ENCODE results near the gene LY6G5C. TPM values are rescaled to one million over a fixed set of nuclear protein-coding genes. Genes with fewer than 3 reads are reported as not detected.

The LY6G5C gene
- total RNA-seq, 4 donors from 2014 or later: not detected

DNA sequence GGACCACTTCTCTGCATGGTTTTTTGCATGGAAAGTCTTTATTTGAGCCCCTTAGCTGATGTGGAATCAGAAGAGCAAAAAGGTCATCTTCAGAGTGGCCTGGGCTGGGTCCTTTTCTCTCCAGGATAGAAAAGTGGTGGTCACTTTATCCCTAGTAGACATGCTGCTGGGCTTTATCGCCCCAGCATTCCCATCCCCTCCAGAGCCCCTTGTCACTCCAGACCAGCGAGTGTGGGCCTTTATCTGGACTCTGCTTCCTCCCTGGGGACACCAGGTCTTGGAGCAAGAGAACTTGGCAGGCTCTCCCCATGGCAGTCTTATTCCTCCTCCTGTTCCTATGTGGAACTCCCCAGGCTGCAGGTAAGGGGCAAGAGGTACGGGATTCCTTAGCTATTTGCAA is 25.7 kb upstream of the LY6G5C start, which contains the start of gene LY6G6F:
Gene LY6G6F (plus strand): TSS at position 268 of the 400 bp plus-strand sequence. CDS start 41 bp downstream, at position 309.
- Histone ChIP-seq H3K36me3 (no peaks in the 10 kb centered on the region), H3K27me3 (no peaks in the 10 kb centered on the region), H3K4me3 (no peak within 1 kb of the TSS), H3K4me1 (peaks cover 0 to 19% (median 7%) of the 10 kb centered on the region in 4 donors), H3K27ac (no peak within 1 kb of the TSS), H3K9me3 (no peaks in the 10 kb centered on the region)
- DNase-seq: no peak
- TF ChIP-seq, protein P1, sequence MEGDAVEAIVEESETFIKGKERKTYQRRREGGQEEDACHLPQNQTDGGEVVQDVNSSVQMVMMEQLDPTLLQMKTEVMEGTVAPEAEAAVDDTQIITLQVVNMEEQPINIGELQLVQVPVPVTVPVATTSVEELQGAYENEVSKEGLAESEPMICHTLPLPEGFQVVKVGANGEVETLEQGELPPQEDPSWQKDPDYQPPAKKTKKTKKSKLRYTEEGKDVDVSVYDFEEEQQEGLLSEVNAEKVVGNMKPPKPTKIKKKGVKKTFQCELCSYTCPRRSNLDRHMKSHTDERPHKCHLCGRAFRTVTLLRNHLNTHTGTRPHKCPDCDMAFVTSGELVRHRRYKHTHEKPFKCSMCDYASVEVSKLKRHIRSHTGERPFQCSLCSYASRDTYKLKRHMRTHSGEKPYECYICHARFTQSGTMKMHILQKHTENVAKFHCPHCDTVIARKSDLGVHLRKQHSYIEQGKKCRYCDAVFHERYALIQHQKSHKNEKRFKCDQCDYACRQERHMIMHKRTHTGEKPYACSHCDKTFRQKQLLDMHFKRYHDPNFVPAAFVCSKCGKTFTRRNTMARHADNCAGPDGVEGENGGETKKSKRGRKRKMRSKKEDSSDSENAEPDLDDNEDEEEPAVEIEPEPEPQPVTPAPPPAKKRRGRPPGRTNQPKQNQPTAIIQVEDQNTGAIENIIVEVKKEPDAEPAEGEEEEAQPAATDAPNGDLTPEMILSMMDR (IDR thresholded peaks at IDR 0.05): no peak
- no peak for TF ChIP-seq POLR2A (IDR thresholded peaks at IDR 0.05)

DNA sequence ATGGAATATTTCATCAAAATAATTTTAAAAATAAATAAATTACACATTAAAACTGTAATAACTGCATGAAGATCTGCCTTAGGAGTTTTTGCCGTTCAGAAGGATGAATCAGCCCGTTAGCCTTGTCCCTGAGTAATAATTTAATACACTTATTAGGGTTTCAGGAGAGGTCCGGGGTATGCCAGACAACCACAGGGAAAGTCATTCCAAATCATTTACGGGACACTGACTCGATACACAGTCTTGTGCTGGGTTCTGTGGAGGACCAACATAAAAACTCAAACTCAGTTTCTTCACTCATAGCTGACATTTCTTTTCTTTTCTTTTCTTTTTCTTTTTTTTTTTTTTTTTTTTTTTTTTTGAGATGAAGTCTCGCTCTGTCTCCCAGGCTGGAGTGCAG is 25.1 kb upstream of the LY6G5C start:
- Histone ChIP-seq H3K4me1 (peaks cover 0 to 21% (median 9%) of the 10 kb centered on the region in 4 donors), H3K36me3 (no peaks in the 10 kb centered on the region), H3K27me3 (no peaks in the 10 kb centered on the region), H3K27ac (no peak overlapping the region), H3K4me3 (no peak overlapping the region), H3K9me3 (no peaks in the 10 kb centered on the region)
- TF ChIP-seq POLR2A (IDR thresholded peaks at IDR 0.05): no peak
- TF ChIP-seq, protein P1 (IDR thresholded peaks at IDR 0.05): no peak
- no peak for DNase-seq

DNA sequence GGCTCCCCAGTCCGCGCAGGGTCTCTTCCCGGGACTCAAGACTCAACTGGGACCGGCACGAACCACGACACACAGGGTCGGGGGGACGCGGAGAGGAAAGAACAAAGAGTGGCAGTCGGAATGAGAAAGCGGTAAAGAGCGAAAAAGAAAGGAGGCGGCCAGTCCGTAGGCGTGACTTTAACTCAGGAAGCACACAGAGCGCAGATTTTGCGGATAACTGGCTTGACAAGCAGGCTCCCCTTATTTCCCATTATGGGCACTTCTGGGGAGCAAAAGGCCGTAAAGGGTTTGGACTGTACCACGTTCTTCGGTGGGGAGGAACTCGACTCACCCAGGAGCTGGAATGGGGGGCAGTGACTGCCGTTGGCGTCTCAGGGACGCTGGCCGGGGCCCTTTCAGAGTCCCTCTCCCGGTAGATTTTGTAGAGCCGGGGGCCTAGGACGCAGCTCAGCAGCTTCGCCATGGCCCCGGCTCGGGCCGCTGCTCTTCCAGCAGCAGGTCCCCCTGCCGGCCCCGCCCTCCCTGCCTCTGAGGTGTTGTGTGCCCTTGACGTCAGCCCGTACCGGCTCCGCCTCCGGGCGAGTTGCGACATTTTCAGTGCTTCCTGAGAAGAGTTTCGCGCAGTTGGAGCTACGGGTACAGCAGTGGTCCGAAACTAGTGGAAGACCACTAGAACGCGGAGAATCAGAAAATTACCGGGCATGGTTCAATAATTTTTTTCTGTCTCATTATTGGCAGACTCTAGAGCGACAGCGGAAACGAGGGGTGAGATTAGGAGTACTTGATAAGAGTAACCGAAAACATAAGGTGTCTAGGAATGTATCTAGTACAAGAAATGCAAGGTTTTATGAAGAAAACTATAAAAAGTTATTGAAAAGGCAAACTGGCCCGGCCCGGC is 22.2 kb upstream of the LY6G5C start, which contains the start of gene ABHD16A:
Gene ABHD16A (minus strand): TSS at position 506 of the 898 bp plus-strand sequence. CDS start 43 bp downstream, at position 463.
- Histone ChIP-seq H3K4me3 (peak within 1 kb of the TSS; percentile 77 to 85 (median 82)), H3K36me3 (peaks cover 0 to 16% (median 0%) of the 10 kb centered on the region in 3 donors), H3K27me3 (no peaks in the 10 kb centered on the region), H3K4me1 (peaks cover 0 to 26% (median 9%) of the 10 kb centered on the region in 4 donors), H3K27ac (peak within 1 kb of the TSS; percentile 95 to 99 (median 97)), H3K9me3 (no peaks in the 10 kb centered on the region)
- peak; percentile 99 to 100 (median 100) for DNase-seq
- peak; percentile 94 to 97 for TF ChIP-seq POLR2A (IDR thresholded peaks at IDR 0.05)
- TF ChIP-seq, protein P1 (IDR thresholded peaks at IDR 0.05): peak in 5 of 6 experiments; percentile 18 to 35 (median 28)

DNA sequence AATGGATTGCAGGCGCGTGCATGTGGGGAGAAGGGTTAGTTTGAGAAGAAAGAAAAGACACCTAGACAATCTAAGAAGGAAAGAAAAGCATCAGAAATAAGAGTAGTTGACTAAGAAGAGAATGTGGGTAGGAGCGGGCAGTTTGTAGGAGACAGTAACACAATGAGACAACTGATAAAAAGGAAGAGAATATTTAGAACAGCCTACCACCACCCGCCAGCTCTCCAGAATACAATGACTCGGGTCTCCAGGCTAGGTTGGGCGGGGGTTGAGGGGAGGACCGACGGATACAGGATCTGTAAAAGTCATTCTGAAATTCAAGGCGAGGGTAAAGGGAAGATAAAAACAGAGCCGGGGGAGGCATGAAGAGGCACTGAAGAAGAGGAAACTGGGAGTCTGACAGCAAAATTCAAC is 21.5 kb upstream of the LY6G5C start:
- peaks cover 0 to 21% (median 0%) of the 10 kb centered on the region in 3 donors for H3K36me3 ChIP-seq
- H3K4me1 ChIP-seq: peaks cover 0 to 26% (median 9%) of the 10 kb centered on the region in 4 donors
- peak overlapping the region; percentile 95 to 99 (median 97) for H3K27ac ChIP-seq
- no peak for DNase-seq
- peak overlapping the region; percentile 77 to 85 (median 82) for H3K4me3 ChIP-seq
- no peak for TF ChIP-seq POLR2A (IDR thresholded peaks at IDR 0.05)
- TF ChIP-seq, protein P1 (IDR thresholded peaks at IDR 0.05): no peak
- H3K27me3 ChIP-seq: no peaks in the 10 kb centered on the region
- H3K9me3 ChIP-seq: no peaks in the 10 kb centered on the region

DNA sequence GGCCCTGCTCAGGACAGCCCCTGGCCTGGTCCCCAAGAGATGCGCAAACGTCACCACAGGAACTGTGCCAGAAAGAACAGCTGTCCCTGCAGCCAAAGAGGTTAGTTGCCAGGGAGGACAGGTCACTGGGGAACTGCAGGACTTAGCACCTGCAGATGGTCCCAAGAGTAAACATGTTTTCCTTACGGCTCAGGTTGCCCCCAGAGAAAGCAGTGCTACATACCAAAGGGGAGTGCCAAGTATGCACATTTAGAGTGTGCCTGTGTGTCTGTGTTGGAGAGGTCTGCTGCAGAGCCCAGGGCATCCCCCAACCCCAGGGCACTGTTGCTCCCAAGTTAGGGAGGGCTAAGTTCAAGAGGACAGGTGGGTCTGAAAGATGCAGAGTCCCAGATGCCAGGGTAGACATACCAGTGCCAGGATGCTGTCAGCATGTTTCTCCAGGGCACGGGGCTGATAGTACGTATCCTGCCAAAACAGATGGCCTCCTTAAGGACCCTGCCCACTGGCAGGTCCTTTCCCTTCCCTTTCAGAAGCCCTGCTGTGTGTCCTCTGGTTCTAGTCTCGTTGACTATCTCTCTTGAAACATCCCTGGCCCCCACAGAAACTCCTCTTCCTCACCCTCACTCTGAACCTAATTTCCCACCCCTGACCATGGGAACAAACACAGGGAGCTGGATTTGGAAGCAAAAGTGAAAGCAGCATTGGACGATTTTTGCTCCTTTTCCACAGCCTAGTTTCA is 21.0 kb upstream of the LY6G5C start:
- Histone ChIP-seq H3K4me3 (peak overlapping the region; percentile 77 to 85 (median 82)), H3K36me3 (peaks cover 0 to 26% (median 0%) of the 10 kb centered on the region in 3 donors), H3K27me3 (no peaks in the 10 kb centered on the region), H3K9me3 (no peaks in the 10 kb centered on the region), H3K27ac (peak overlapping the region; percentile 95 to 99 (median 97)), H3K4me1 (peaks cover 0 to 26% (median 9%) of the 10 kb centered on the region in 4 donors)
- no peak for TF ChIP-seq POLR2A (IDR thresholded peaks at IDR 0.05)
- TF ChIP-seq, protein P1 (IDR thresholded peaks at IDR 0.05): no peak
- no peak for DNase-seq
